Astrocyte (in vitro differentiated cells and primary cell): ENCODE data around the gene CARTPT.

Experiments
- CTCF ChIP-seq: IDR thresholded peaks from 2 replicates; pipeline ENCODE4 v1.5.1; 2011; ENCODE audit warnings: low read depth, mild to moderate bottlenecking, inconsistent platforms, low read length, moderate library complexity; ENCODE audit not compliant: insufficient read depth
- EZH2 ChIP-seq: IDR thresholded peaks from 2 replicates; pipeline ENCODE4 v1.6.1; 2012; ENCODE audit warnings: mild to moderate bottlenecking, low read length, inconsistent platforms; ENCODE audit not compliant: insufficient read depth

GRCh38 chr5:71695071-71695470 lies 24.0 kb upstream of the CARTPT start:
- TF ChIP-seq CTCF (no peak), EZH2 (no peak)
